GM12801 (cell line): ENCODE data around the gene FBXO48.

Experiments used
- TF ChIP-seq, protein P1 (sequence below): IDR thresholded peaks from one replicate; pipeline ENCODE4 v1.5.1; 2011; ENCODE audit warnings: control low read depth; ENCODE audit not compliant: insufficient read length; ENCODE audit errors: extremely low read depth

Gene FBXO48

DNA sequence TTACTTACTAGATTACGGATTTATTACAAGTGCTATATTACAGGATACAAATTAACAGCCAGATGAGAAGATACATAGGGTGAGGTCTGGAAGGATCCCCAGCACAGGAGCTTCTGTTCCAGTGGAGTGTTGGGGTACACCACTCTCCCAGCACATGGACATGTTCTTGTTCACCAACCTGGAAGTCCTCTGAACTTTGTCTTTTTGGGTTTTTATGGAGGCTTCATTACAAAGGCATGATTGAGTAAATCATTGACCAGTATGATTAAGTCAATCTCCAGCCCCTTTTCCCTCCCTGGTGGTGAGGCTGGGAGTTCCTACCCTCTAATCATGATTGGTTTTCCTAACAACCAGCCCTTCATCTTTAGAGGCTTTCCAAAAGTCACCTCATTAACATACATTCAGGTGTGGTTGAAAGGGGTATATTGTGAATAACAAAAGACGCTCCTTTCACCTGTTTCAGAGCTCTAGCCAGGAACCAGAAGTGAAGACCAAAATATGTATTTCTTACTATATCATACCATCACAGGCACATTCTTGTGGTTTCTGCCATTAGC lies 38.6 kb upstream of the FBXO48 start:
- TF ChIP-seq, protein P1, sequence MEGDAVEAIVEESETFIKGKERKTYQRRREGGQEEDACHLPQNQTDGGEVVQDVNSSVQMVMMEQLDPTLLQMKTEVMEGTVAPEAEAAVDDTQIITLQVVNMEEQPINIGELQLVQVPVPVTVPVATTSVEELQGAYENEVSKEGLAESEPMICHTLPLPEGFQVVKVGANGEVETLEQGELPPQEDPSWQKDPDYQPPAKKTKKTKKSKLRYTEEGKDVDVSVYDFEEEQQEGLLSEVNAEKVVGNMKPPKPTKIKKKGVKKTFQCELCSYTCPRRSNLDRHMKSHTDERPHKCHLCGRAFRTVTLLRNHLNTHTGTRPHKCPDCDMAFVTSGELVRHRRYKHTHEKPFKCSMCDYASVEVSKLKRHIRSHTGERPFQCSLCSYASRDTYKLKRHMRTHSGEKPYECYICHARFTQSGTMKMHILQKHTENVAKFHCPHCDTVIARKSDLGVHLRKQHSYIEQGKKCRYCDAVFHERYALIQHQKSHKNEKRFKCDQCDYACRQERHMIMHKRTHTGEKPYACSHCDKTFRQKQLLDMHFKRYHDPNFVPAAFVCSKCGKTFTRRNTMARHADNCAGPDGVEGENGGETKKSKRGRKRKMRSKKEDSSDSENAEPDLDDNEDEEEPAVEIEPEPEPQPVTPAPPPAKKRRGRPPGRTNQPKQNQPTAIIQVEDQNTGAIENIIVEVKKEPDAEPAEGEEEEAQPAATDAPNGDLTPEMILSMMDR: no peak

- TF ChIP-seq, protein P1: no peak
Measured at GRCh38 chr2:68501768-68502167, 34.7 kb upstream of the FBXO48 start.

- TF ChIP-seq, protein P1: no peak
Measured at GRCh38 chr2:68500649-68501048, 33.6 kb upstream of the FBXO48 start.

- TF ChIP-seq, protein P1: no peak
Measured at GRCh38 chr2:68499133-68499532, 32.0 kb upstream of the FBXO48 start.

DNA sequence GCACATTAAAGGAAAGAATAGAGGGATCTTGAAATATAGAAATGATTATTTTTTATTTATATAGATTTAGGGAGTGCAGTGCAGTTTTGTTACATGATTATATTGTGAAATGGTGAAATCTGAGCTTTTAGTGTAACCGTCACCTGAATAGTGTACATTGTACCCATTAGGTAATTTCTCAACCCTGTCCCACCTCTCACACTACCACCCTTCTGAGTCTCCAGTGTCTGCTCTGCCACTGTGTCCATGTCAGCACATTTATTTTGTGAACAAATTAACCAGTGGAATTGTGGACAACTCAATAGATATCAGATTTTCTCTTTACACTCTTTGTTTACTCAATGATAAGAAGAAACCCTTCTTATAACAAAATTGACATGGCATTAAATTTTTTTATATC lies 24.5 kb upstream of the FBXO48 start:
- TF ChIP-seq, protein P1: no peak

DNA sequence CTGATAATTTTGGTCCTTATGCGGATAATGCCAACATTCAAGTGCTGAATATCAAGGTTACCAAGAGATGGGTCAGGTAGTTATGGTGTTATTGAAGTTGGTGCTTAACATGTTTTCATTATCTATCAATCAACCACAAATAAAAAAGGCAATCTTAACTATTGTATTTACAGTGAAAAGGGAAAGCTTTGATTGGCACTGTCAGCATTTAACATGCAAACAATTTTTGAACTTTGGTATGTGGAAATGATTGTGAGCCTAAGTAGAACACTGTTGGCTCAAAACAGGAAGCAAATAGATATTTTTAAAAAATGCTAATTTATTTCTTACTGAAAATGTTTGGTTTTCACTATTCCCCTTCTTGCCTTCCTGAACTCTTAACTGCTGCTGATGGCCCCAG lies 22.2 kb upstream of the FBXO48 start:
- TF ChIP-seq, protein P1: no peak

- TF ChIP-seq, protein P1: no peak
Measured at GRCh38 chr2:68487773-68488355, 20.8 kb upstream of the FBXO48 start.
